SK-N-SH treated with all-trans-retinoic acid at 6 μM for 48 hours (cell line): ENCODE data around the gene JARID2.

ENCODE experiments used
- ARNTL ChIP-seq: fragments of 450-650 bp; formaldehyde crosslinking; IDR thresholded peaks from 2 replicates; pipeline ENCODE4 v1.5.0; 2020; ENCODE audit warnings: low read depth, mild to moderate bottlenecking, moderate library complexity, borderline replicate concordance
- BACH2 ChIP-seq: fragments of 250-450 bp; sonication (Bioruptor Pico); IDR thresholded peaks from 2 replicates; pipeline ENCODE4 v1.9.0; 2021; ENCODE audit warnings: mild to moderate bottlenecking, borderline replicate concordance
- OSR1 ChIP-seq: fragments of 250-450 bp; sonication (Bioruptor Pico); IDR thresholded peaks from 2 replicates; pipeline ENCODE4 v1.8.0; 2022; ENCODE audit warnings: moderate library complexity, mild to moderate bottlenecking, inconsistent platforms
- TCF4 ChIP-seq: fragments of 250-450 bp; sonication (Bioruptor Pico); IDR thresholded peaks from 2 replicates; pipeline ENCODE4 v1.8.0; 2021; ENCODE audit warnings: mild to moderate bottlenecking, moderate library complexity, borderline replicate concordance
- ZNF8 ChIP-seq: fragments of 450-650 bp; formaldehyde crosslinking; IDR thresholded peaks from 2 replicates; pipeline ENCODE4 v1.5.0; 2020; ENCODE audit warnings: mild to moderate bottlenecking, moderate library complexity
- TF ChIP-seq, protein P1 (sequence below): fragments of 250-450 bp; sonication (Bioruptor Pico); IDR thresholded peaks from 2 replicates; pipeline ENCODE4 v1.8.0; 2021; ENCODE audit warnings: low read depth, mild to moderate bottlenecking, moderate library complexity, borderline replicate concordance

DNA sequence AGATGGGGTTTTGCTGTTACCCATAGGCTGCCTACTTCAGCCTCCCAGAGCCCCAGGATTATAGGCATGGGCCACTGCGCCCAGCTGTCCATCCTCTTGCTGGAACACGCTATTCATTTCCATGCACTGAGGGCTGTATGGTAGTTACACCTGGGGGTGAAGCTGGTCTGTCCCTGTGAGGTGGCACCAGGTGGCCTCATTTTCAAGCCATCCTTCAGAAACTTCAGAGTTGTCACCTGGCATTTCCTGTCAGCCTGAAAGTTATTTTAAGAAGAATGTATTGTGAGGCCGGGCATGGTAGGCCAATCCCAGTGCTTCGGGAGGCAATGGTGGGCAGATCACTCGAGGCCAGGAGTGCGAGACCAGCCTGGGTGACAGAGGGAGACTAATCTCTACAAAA, 269.4 kb downstream of the JARID2 start:
- TF ChIP-seq ARNTL (CRISPR knock-in tag) (no peak), ZNF8 (CRISPR knock-in tag) (no peak), OSR1 (CRISPR knock-in tag) (no peak), BACH2 (CRISPR knock-in tag) (no peak), TCF4 (CRISPR knock-in tag) (no peak)
- TF ChIP-seq, protein P1, sequence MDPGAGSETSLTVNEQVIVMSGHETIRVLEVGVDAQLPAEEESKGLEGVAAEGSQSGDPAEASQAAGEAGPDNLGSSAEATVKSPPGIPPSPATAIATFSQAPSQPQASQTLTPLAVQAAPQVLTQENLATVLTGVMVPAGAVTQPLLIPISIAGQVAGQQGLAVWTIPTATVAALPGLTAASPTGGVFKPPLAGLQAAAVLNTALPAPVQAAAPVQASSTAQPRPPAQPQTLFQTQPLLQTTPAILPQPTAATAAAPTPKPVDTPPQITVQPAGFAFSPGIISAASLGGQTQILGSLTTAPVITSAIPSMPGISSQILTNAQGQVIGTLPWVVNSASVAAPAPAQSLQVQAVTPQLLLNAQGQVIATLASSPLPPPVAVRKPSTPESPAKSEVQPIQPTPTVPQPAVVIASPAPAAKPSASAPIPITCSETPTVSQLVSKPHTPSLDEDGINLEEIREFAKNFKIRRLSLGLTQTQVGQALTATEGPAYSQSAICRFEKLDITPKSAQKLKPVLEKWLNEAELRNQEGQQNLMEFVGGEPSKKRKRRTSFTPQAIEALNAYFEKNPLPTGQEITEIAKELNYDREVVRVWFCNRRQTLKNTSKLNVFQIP (CRISPR knock-in tag) = no peak
